Left forelimb (tissue), 1 donor: ENCODE measurements around the gene SMAD6.

ENCODE experiments used
- DNase-seq: peaks from one replicate; pipeline ENCODE4 v3.0.0-alpha.2; 2018; ENCODE audit warnings: low spot score

The SMAD6 gene

GRCh38 chr15:66703540-66703941, 1.5 kb downstream of the SMAD6 start:
- DNase-seq, result no peak

- DNase-seq, result no peak
Measured at GRCh38 chr15:66704019-66704802, 2.2 kb downstream of the SMAD6 start.

GRCh38 chr15:66704803-66705153, 2.7 kb downstream of the SMAD6 start:
- no peak for DNase-seq

GRCh38 chr15:66705277-66706146, 3.5 kb downstream of the SMAD6 start:
- no peak for DNase-seq

GRCh38 chr15:66706225-66706732, 4.2 kb downstream of the SMAD6 start:
- DNase-seq, result no peak

GRCh38 chr15:66706840-66707239, 4.8 kb downstream of the SMAD6 start:
- no peak for DNase-seq

- peak; percentile 78 for DNase-seq
Measured at GRCh38 chr15:66707310-66708082, 5.5 kb downstream of the SMAD6 start.

- no peak for DNase-seq
Measured at GRCh38 chr15:66708389-66708788, 6.4 kb downstream of the SMAD6 start.

GRCh38 chr15:66709884-66710283, 7.8 kb downstream of the SMAD6 start:
- DNase-seq, result no peak

- DNase-seq, result no peak
Measured at GRCh38 chr15:66711260-66711659, 9.2 kb downstream of the SMAD6 start.

GRCh38 chr15:66711862-66712261, 9.8 kb downstream of the SMAD6 start:
- DNase-seq, result no peak

- DNase-seq, result no peak
Measured at GRCh38 chr15:66713843-66714508, 11.9 kb downstream of the SMAD6 start.

GRCh38 chr15:66714543-66714981, 12.5 kb downstream of the SMAD6 start:
- DNase-seq, result no peak

GRCh38 chr15:66715181-66715624, 13.2 kb downstream of the SMAD6 start:
- DNase-seq, result no peak

- no peak for DNase-seq
Measured at GRCh38 chr15:66715720-66716655, 14.0 kb downstream of the SMAD6 start.

GRCh38 chr15:66716656-66717020, 14.6 kb downstream of the SMAD6 start:
- DNase-seq, result no peak

- DNase-seq, result no peak
Measured at GRCh38 chr15:66718220-66718988, 16.4 kb downstream of the SMAD6 start.

GRCh38 chr15:66719471-66719870, 17.4 kb downstream of the SMAD6 start:
- no peak for DNase-seq

GRCh38 chr15:66720206-66721010, 18.4 kb downstream of the SMAD6 start:
- DNase-seq, result no peak
